SK-N-MC (cell line): Measurements from ENCODE around the gene LBP.

Experiments used
- DNase-seq: peaks from one replicate; pipeline ENCODE4 v3.0.0-alpha.2; 2011; ENCODE audit warnings: low read depth, low spot score
- H3K27ac ChIP-seq: fragments of 200-600 bp; sonication (generic); 2 replicates; pipeline ENCODE4 v1.5.1; 2016; ENCODE audit warnings: mixed run types
- H3K36me3 ChIP-seq: fragments of 200-600 bp; sonication (generic); 2 replicates; pipeline ENCODE4 v1.6.1; 2017; ENCODE audit warnings: antibody characterized with exemption, low read length, mixed read lengths; ENCODE audit not compliant: insufficient read depth
- H3K4me3 ChIP-seq: fragments of 200-600 bp; sonication (generic); 2 replicates; pipeline ENCODE4 v1.5.1; 2016
- H3K9ac ChIP-seq: fragments of 200-600 bp; sonication (generic); 2 replicates; pipeline ENCODE4 v1.8.0; 2017; ENCODE audit warnings: mixed run types, mixed read lengths; ENCODE audit not compliant: insufficient read length
- H3K9me3 ChIP-seq: fragments of 200-600 bp; sonication (generic); 2 replicates; pipeline ENCODE4 v1.6.1; 2017; ENCODE audit warnings: low read depth, mild to moderate bottlenecking, antibody characterized with exemption, low read length, moderate library complexity, mixed read lengths
- EZH2 ChIP-seq: fragments of 200-600 bp; sonication (generic); IDR thresholded peaks from one replicate; pipeline ENCODE4 v1.6.1; 2017; ENCODE audit warnings: antibody characterized with exemption
- FOXP2 ChIP-seq: optimal IDR thresholded peaks from 2 replicates; pipeline ENCODE3; 2011; ENCODE audit warnings: mild to moderate bottlenecking, moderate library complexity; ENCODE audit not compliant: insufficient read depth; ENCODE audit errors: extremely low read length, control extremely low read depth
- POLR2AphosphoS5 ChIP-seq: IDR thresholded peaks from 2 replicates; pipeline ENCODE4 v1.6.1; 2012; ENCODE audit warnings: mild to moderate bottlenecking, low read depth, low read length, borderline replicate concordance

The LBP gene

GRCh38 chr20:38346247-38346651 is at the start of gene LBP:
Gene LBP (plus strand): TSS chr20:38346482. CDS start chr20:38346517, 35 bp downstream.
- Histone ChIP-seq H3K27ac (no peak within 1 kb of the TSS), H3K4me3 (no peak within 1 kb of the TSS), H3K9me3 (no peaks in the 10 kb centered on the region), H3K36me3 (no peaks in the 10 kb centered on the region), H3K9ac (no peak within 1 kb of the TSS)
- TF ChIP-seq FOXP2 (no peak), EZH2 (no peak), POLR2AphosphoS5 (no peak)
- DNase-seq = no peak

GRCh38 chr20:38297916-38298674 is 48.2 kb upstream of the LBP start:
- no peak for TF ChIP-seq FOXP2
- no peak for TF ChIP-seq POLR2AphosphoS5
- TF ChIP-seq EZH2 = no peak
- no peak overlapping the region for H3K27ac ChIP-seq
- no peak overlapping the region for H3K9ac ChIP-seq
- H3K9me3 ChIP-seq = no peaks in the 10 kb centered on the region
- no peak for DNase-seq
- H3K4me3 ChIP-seq = no peak overlapping the region
- H3K36me3 ChIP-seq = no peaks in the 10 kb centered on the region

GRCh38 chr20:38298768-38299288 is 47.5 kb upstream of the LBP start:
- H3K9me3 ChIP-seq = no peaks in the 10 kb centered on the region
- H3K9ac ChIP-seq = no peak overlapping the region
- no peaks in the 10 kb centered on the region for H3K36me3 ChIP-seq
- no peak overlapping the region for H3K4me3 ChIP-seq
- TF ChIP-seq POLR2AphosphoS5 = no peak
- TF ChIP-seq EZH2 = no peak
- TF ChIP-seq FOXP2 = no peak
- H3K27ac ChIP-seq = no peak overlapping the region
- DNase-seq = no peak

GRCh38 chr20:38299963-38300362 is 46.3 kb upstream of the LBP start:
- no peaks in the 10 kb centered on the region for H3K9me3 ChIP-seq
- no peak overlapping the region for H3K4me3 ChIP-seq
- H3K9ac ChIP-seq = no peak overlapping the region
- TF ChIP-seq FOXP2 (no peak), POLR2AphosphoS5 (no peak)
- DNase-seq = no peak
- H3K36me3 ChIP-seq = no peaks in the 10 kb centered on the region
- H3K27ac ChIP-seq = no peak overlapping the region

GRCh38 chr20:38300438-38300837 is 45.8 kb upstream of the LBP start:
- no peak overlapping the region for H3K27ac ChIP-seq
- no peaks in the 10 kb centered on the region for H3K36me3 ChIP-seq
- no peak for DNase-seq

GRCh38 chr20:38301309-38301708 is 45.0 kb upstream of the LBP start:
- no peak overlapping the region for H3K4me3 ChIP-seq
- no peak overlapping the region for H3K27ac ChIP-seq
- H3K9ac ChIP-seq = no peak overlapping the region
- TF ChIP-seq FOXP2 = no peak
- TF ChIP-seq EZH2 = no peak
- no peak for TF ChIP-seq POLR2AphosphoS5
- no peak for DNase-seq
- H3K9me3 ChIP-seq = no peaks in the 10 kb centered on the region
- H3K36me3 ChIP-seq = no peaks in the 10 kb centered on the region

More at GRCh38 chr20:38300438-38300837, 45.8 kb upstream of the LBP start:
- TF ChIP-seq FOXP2 = no peak
- TF ChIP-seq EZH2 = no peak
- TF ChIP-seq POLR2AphosphoS5 = no peak
- Histone ChIP-seq H3K4me3 (no peak overlapping the region), H3K9ac (no peak overlapping the region), H3K9me3 (no peaks in the 10 kb centered on the region)

- no peak overlapping the region for H3K9ac ChIP-seq
- TF ChIP-seq POLR2AphosphoS5 (no peak), EZH2 (no peak), FOXP2 (no peak)
- no peak overlapping the region for H3K4me3 ChIP-seq
- no peak overlapping the region for H3K27ac ChIP-seq
- no peaks in the 10 kb centered on the region for H3K9me3 ChIP-seq
- no peaks in the 10 kb centered on the region for H3K36me3 ChIP-seq
- no peak for DNase-seq
These were observed 43.5 kb upstream of the LBP start for GRCh38 chr20:38302786-38303185.

GRCh38 chr20:38303908-38304379 is 42.3 kb upstream of the LBP start, which contains the start of gene BPI:
Gene BPI (plus strand): TSS chr20:38304156. CDS start chr20:38304224, 68 bp downstream.
- TF ChIP-seq FOXP2 (no peak), EZH2 (no peak), POLR2AphosphoS5 (no peak)
- no peak within 1 kb of the TSS for H3K27ac ChIP-seq
- H3K9me3 ChIP-seq = no peaks in the 10 kb centered on the region
- no peaks in the 10 kb centered on the region for H3K36me3 ChIP-seq
- peak; percentile 28 for DNase-seq
- no peak within 1 kb of the TSS for H3K9ac ChIP-seq
- H3K4me3 ChIP-seq = no peak within 1 kb of the TSS; the same call in 1 of the 2 replicates
